GM19240 (cell line): Measurements from ENCODE around the gene TNIK.
A peak's percentile ranks its signal among the peaks of the same experiment; 100 is the strongest.

Experiments used
- DNase-seq: peaks from one replicate; pipeline ENCODE4 v3.0.0; 2011; ENCODE audit warnings: low spot score; ENCODE audit not compliant: insufficient read length

TNIK gene

GRCh38 chr3:171054231-171054630, 406.0 kb downstream of the TNIK start:
- DNase-seq = no peak

- peak; percentile 29 for DNase-seq
Observed at GRCh38 chr3:171049861-171050444, 410.3 kb downstream of the TNIK start.

GRCh38 chr3:171046760-171047159, 413.4 kb downstream of the TNIK start:
- DNase-seq = no peak

GRCh38 chr3:171044835-171045793, 415.1 kb downstream of the TNIK start:
- no peak for DNase-seq

GRCh38 chr3:171044384-171044783, 415.8 kb downstream of the TNIK start:
- no peak for DNase-seq

GRCh38 chr3:171039674-171040073, 420.5 kb downstream of the TNIK start:
- no peak for DNase-seq

- no peak for DNase-seq
Observed at GRCh38 chr3:171038342-171038741, 421.9 kb downstream of the TNIK start.

- no peak for DNase-seq
Observed at GRCh38 chr3:171028779-171029232, 431.4 kb downstream of the TNIK start.

GRCh38 chr3:171028025-171028778, 432.0 kb downstream of the TNIK start:
- DNase-seq = no peak

- DNase-seq = no peak
Observed at GRCh38 chr3:171026597-171027293, 433.5 kb downstream of the TNIK start, which contains the start of gene SLC2A2. TSS of gene SLC2A2 (minus strand) at chr3:171026720. CDS start at chr3:171026670, 50 bp downstream.

GRCh38 chr3:171023566-171023965, 436.6 kb downstream of the TNIK start:
- no peak for DNase-seq

- no peak for DNase-seq
Observed at GRCh38 chr3:171021377-171021776, 438.8 kb downstream of the TNIK start.

GRCh38 chr3:171018156-171018935, 441.9 kb downstream of the TNIK start:
- DNase-seq = no peak

- no peak for DNase-seq
Observed at GRCh38 chr3:171013822-171014748, 446.1 kb downstream of the TNIK start.

- DNase-seq = no peak
Observed at GRCh38 chr3:171011873-171012336, 448.3 kb downstream of the TNIK start.
